HCT116 (cell line): Measurements from ENCODE around the gene PLD1. TPM values are rescaled to one million over a fixed set of nuclear protein-coding genes. Genes with fewer than 3 reads are reported as not detected.
A peak's percentile ranks its signal among the peaks of the same experiment; 100 is the strongest.

Experiments
- ATAC-seq: fragments of 200-7000 bp; cut with Tn5 transposase; 2 replicates; pipeline ENCODE4 v1.9.1; 2020; ENCODE audit warnings: mild to moderate bottlenecking, moderate library complexity
- BruUV-seq: library from RNA; stranded (reverse); fragments of 400-500 nt; replicated peaks from 2 replicates; lab custom pipeline; 2021; lab: Mats Ljungman, UMichigan
- CTCF ChIA-PET: fragments of 300-600 bp; sonication (Branson Sonifier 250); formaldehyde crosslinking; loops from one replicate; lab custom pipeline; 2021; ENCODE audit warnings: antibody characterized with exemption; lab: Charles Lee
- POLR2A ChIA-PET: fragments of 300-600, 350-600 bp; sonication (Branson Sonifier 250); formaldehyde crosslinking; loops from one replicate; lab custom pipeline; 2021; ENCODE audit warnings: antibody characterized with exemption; lab: Charles Lee
- RAD21 ChIA-PET, 2 experiments: fragments of 300-600 bp; sonication (Branson Sonifier 250); formaldehyde crosslinking; loops; one replicate each; lab custom pipeline; 2023; ENCODE audit warnings: low total read pairs in 2 of 2; ENCODE audit not compliant: uncharacterized antibody in 2 of 2, unreplicated experiment in 2 of 2, low non-redundant PET in 1 of 2; lab: Charles Lee
- DNase-seq: peaks from one replicate; pipeline ENCODE4 v3.0.0-alpha.2; 2010; ENCODE audit warnings: low read depth, low spot score
- H2AFZ ChIP-seq: fragments of 200-600 bp; shearing (Covaris generic), sonication (generic); 2 replicates; pipeline ENCODE4 v1.6.1; 2017; ENCODE audit warnings: low read depth, mixed run types, mixed read lengths, antibody characterized with exemption, low read length; ENCODE audit not compliant: poor library complexity, severe bottlenecking
- H3K27ac ChIP-seq: 2 replicates; pipeline ENCODE4 v1.5.1; 2012; ENCODE audit warnings: low read depth, low read length
- H3K27me3 ChIP-seq: fragments of 200-600 bp; sonication (generic); 2 replicates; pipeline ENCODE4 v1.6.1; 2016; ENCODE audit warnings: mixed run types, low read length, mixed read lengths; ENCODE audit not compliant: insufficient read depth
- H3K36me3 ChIP-seq, 2 experiments: fragments of 200-500 bp in 1 of 2; fragments of 200-600 bp in 1 of 2; sonication (Bioruptor generic) in 1 of 2; sonication (generic) in 1 of 2; 2 replicates each; pipeline versions ENCODE4 v1.5.1 to v1.6.1; 2014 to 2016; ENCODE audit warnings: low read length in 2 of 2, inconsistent platforms in 1 of 2, mixed read lengths in 1 of 2, mixed run types in 1 of 2; ENCODE audit not compliant: insufficient read depth in 2 of 2, control insufficient read depth in 1 of 2
- H3K4me1 ChIP-seq, 2 experiments: fragments of 200-600 bp in 1 of 2; sonication (generic) in 1 of 2; 2 replicates each; pipeline versions ENCODE4 v1.5.1 to v1.6.1; 2012 to 2017; ENCODE audit warnings: low read length in 2 of 2, inconsistent platforms in 1 of 2, mild to moderate bottlenecking in 1 of 2, mixed read lengths in 1 of 2, mixed run types in 1 of 2, moderate library complexity in 1 of 2; ENCODE audit not compliant: insufficient read depth in 2 of 2, control insufficient read depth in 1 of 2
- H3K4me2 ChIP-seq: fragments of 200-600 bp; sonication (generic); 2 replicates; pipeline ENCODE4 v1.6.1; 2017; ENCODE audit warnings: mixed run types, low read length, mixed read lengths
- H3K4me3 ChIP-seq, 2 experiments: fragments of 200-600 bp in 1 of 2; sonication (generic) in 1 of 2; replicated peaks in 1 of 2; 2 replicates each; pipeline ENCODE4 v1.5.1; 2011 to 2016; ENCODE audit warnings: low read length in 2 of 2, control low read depth in 1 of 2, low read depth in 1 of 2, mild to moderate bottlenecking in 1 of 2, mixed read lengths in 1 of 2, mixed run types in 1 of 2
- H3K79me2 ChIP-seq: fragments of 200-600 bp; sonication (generic); 2 replicates; pipeline ENCODE4 v1.6.1; 2017; ENCODE audit warnings: mild to moderate bottlenecking, mixed run types, low read length, moderate library complexity, mixed read lengths; ENCODE audit not compliant: insufficient read depth
- H3K9ac ChIP-seq: fragments of 200-600 bp; sonication (generic); 2 replicates; pipeline ENCODE4 v1.6.1; 2016; ENCODE audit warnings: low read length, mixed read lengths
- H3K9me2 ChIP-seq: fragments of 200-600 bp; sonication (generic), shearing (Covaris generic); 2 replicates; pipeline ENCODE4 v1.6.1; 2017; ENCODE audit warnings: mixed run types, mild to moderate bottlenecking, moderate library complexity; ENCODE audit not compliant: insufficient read depth
- H3K9me3 ChIP-seq, 2 experiments: fragments of 200-500 bp in 1 of 2; fragments of 200-600 bp in 1 of 2; sonication (Bioruptor generic) in 1 of 2; sonication (generic) in 1 of 2; 2 replicates each; pipeline ENCODE4 v1.6.1; 2014 to 2017; ENCODE audit warnings: low read length in 2 of 2, mixed read lengths in 2 of 2, inconsistent platforms in 1 of 2, low read depth in 1 of 2, mild to moderate bottlenecking in 1 of 2, mixed run types in 1 of 2, moderate library complexity in 1 of 2; ENCODE audit not compliant: control insufficient read depth in 1 of 2, insufficient read depth in 1 of 2
- H4K20me1 ChIP-seq: fragments of 200-600 bp; sonication (generic), shearing (Covaris generic); 2 replicates; pipeline ENCODE4 v1.6.1; 2017; ENCODE audit warnings: mixed run types, mild to moderate bottlenecking, moderate library complexity; ENCODE audit not compliant: insufficient read depth
- ATF3 ChIP-seq: IDR thresholded peaks from 2 replicates; pipeline ENCODE4 v1.6.1; 2012
- CBX3 ChIP-seq: IDR thresholded peaks from 2 replicates; pipeline ENCODE4 v1.6.1; 2012; ENCODE audit warnings: low read depth
- CEBPB ChIP-seq: IDR thresholded peaks from 2 replicates; pipeline ENCODE4 v1.6.1; 2012; ENCODE audit warnings: low read depth
- EGR1 ChIP-seq: IDR thresholded peaks from 2 replicates; pipeline ENCODE4 v1.6.1; 2012; ENCODE audit warnings: low read depth
- ELF1 ChIP-seq: IDR thresholded peaks from 2 replicates; pipeline ENCODE4 v1.6.1; 2012; ENCODE audit warnings: low read depth, borderline replicate concordance
- EZH2phosphoT487 ChIP-seq: fragments of 200-600 bp; IDR thresholded peaks from 2 replicates; pipeline ENCODE4 v1.6.1; 2018; ENCODE audit warnings: antibody characterized with exemption, borderline replicate concordance
- FOSL1 ChIP-seq: IDR thresholded peaks from 2 replicates; pipeline ENCODE4 v1.6.1; 2012; ENCODE audit warnings: low read depth
- POLR2A ChIP-seq: IDR thresholded peaks from 2 replicates; pipeline ENCODE4 v1.7.0; 2011; ENCODE audit warnings: borderline replicate concordance; ENCODE audit not compliant: insufficient read depth, insufficient read length; ENCODE audit errors: extremely low read depth
- POLR2AphosphoS5 ChIP-seq: IDR thresholded peaks from 2 replicates; pipeline ENCODE4 v1.6.1; 2011; ENCODE audit warnings: mild to moderate bottlenecking, low read depth, low read length, moderate library complexity
- SIN3A ChIP-seq: IDR thresholded peaks from 2 replicates; pipeline ENCODE4 v1.6.1; 2012; ENCODE audit warnings: low read depth
- SRF ChIP-seq: IDR thresholded peaks from 2 replicates; pipeline ENCODE4 v1.6.1; 2012; ENCODE audit warnings: low read depth
- ZFX ChIP-seq: fragments of 450-650 bp; IDR thresholded peaks from 2 replicates; pipeline ENCODE4 v1.6.1; 2017
- ZNF274 ChIP-seq: fragments of 200-500 bp; sonication (Bioruptor generic); IDR thresholded peaks from 2 replicates; pipeline ENCODE4 v1.6.1; 2014; ENCODE audit warnings: mild to moderate bottlenecking, low read depth, low read length, inconsistent platforms
- intact Hi-C: fragments of 100-400 bp; cut with micrococcal nuclease; formaldehyde crosslinking; loops from 2 replicates; pipeline ENCODE4 v1.10.0; 2022
- total RNA-seq: library from RNA; stranded (reverse); gene quantifications from one replicate; pipeline ENCODE4 v1.2.1, GENCODE V29; 2021; ENCODE audit not compliant: unreplicated experiment
- TF ChIP-seq, protein P1 (sequence below): IDR thresholded peaks from 2 replicates; pipeline ENCODE4 v1.6.1; 2012
- TF ChIP-seq, protein P2 (sequence below): IDR thresholded peaks from 2 replicates; pipeline ENCODE4 v1.6.1; 2012; ENCODE audit warnings: low read depth

PLD1 gene
- total RNA-seq, 1 experiment from 2014 or later, result 8.4 TPM

DNA sequence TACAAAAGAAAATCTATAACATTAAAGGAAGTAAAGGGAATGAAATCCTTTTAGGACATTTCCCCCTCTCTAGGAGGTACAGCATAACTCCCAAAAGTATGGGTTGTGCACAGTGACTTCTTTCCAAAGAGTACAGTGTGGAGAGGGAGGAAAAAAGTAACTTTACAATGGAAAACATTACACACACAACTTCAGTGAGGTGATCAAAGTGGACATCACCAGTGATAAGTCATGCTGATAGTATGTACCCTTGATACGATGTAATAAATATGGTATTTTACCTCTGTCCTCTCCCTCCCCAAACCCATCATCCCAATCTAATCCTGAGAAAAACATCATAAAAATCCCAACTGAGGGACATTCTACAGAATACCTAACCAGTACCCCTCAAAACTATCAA, 10.8 kb downstream of the PLD1 start:
- ATAC-seq, result no peak
- RAD21 ChIA-PET, result no interaction called here

DNA sequence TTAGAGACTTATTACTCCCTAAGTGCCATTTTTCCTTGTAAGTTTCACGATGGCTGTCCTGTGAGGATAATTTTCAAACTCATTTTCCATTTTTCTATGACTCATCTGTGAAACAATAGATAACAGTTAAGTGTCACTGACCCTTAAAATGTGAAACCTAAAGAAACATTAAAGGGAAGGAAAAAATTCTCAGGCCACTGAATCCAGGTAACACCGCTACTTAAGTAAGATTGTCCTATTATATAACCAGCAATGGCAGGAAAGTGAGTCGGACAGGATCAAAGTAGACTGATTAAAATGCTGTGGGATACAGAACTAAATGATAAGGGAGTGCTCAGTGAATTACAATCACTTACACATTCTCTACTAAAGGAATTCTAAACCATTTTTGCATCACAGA, 12.4 kb downstream of the PLD1 start:
- RAD21 ChIA-PET, result no interaction called here

More for the DNA sequence above, 10.8 kb downstream of the PLD1 start:
- H3K36me3 ChIP-seq, result no peaks in the 10 kb centered on the region
- ChIA-PET CTCF (no interaction called here), POLR2A (no interaction called here)
- H3K9me2 ChIP-seq, result no peaks in the 10 kb centered on the region; the same call in 1 of the 2 replicates
- no peak overlapping the region for H3K4me3 ChIP-seq
- peaks cover 9 to 30% of the 10 kb centered on the region in 2 experiments; a peak in 3 of 4 replicates for H3K4me1 ChIP-seq
- BruUV-seq, result no TSS peak
- no peaks in the 10 kb centered on the region for H3K79me2 ChIP-seq
- DNase-seq, result no peak
- H4K20me1 ChIP-seq, result no peaks in the 10 kb centered on the region
- intact Hi-C loops, result no loop called here
- TF ChIP-seq SRF (no peak), ELF1 (no peak), CEBPB (no peak)
- no peak overlapping the region for H3K27ac ChIP-seq
- H3K9me3 ChIP-seq, result no peaks in the 10 kb centered on the region
- no peak overlapping the region for H3K9ac ChIP-seq
- no peaks in the 10 kb centered on the region for H3K27me3 ChIP-seq
- H2AFZ ChIP-seq, result no peak overlapping the region
- no peak overlapping the region for H3K4me2 ChIP-seq

More for the DNA sequence above, 12.4 kb downstream of the PLD1 start:
- Histone ChIP-seq H3K9me3 (no peaks in the 10 kb centered on the region), H3K4me3 (no peak overlapping the region), H3K4me1 (peaks cover 9 to 31% of the 10 kb centered on the region in 2 experiments; a peak in 3 of 4 replicates), H3K9me2 (no peaks in the 10 kb centered on the region), H2AFZ (no peak overlapping the region), H3K9ac (no peak overlapping the region), H3K79me2 (no peaks in the 10 kb centered on the region), H3K4me2 (peak overlapping the region; percentile 35; the same call in 1 of the 2 replicates), H3K27ac (no peak overlapping the region), H3K36me3 (no peaks in the 10 kb centered on the region), H4K20me1 (no peaks in the 10 kb centered on the region), H3K27me3 (no peaks in the 10 kb centered on the region)
- POLR2A ChIA-PET, result no interaction called here
- ATAC-seq, result no peak
- TF ChIP-seq POLR2A, result no peak
- no peak for TF ChIP-seq POLR2AphosphoS5
- TF ChIP-seq EGR1, result no peak
- TF ChIP-seq ATF3, result no peak
- TF ChIP-seq, protein P1, sequence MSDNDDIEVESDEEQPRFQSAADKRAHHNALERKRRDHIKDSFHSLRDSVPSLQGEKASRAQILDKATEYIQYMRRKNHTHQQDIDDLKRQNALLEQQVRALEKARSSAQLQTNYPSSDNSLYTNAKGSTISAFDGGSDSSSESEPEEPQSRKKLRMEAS, result no peak
- TF ChIP-seq SIN3A, result no peak
- TF ChIP-seq ZFX, result no peak
- TF ChIP-seq, protein P2, sequence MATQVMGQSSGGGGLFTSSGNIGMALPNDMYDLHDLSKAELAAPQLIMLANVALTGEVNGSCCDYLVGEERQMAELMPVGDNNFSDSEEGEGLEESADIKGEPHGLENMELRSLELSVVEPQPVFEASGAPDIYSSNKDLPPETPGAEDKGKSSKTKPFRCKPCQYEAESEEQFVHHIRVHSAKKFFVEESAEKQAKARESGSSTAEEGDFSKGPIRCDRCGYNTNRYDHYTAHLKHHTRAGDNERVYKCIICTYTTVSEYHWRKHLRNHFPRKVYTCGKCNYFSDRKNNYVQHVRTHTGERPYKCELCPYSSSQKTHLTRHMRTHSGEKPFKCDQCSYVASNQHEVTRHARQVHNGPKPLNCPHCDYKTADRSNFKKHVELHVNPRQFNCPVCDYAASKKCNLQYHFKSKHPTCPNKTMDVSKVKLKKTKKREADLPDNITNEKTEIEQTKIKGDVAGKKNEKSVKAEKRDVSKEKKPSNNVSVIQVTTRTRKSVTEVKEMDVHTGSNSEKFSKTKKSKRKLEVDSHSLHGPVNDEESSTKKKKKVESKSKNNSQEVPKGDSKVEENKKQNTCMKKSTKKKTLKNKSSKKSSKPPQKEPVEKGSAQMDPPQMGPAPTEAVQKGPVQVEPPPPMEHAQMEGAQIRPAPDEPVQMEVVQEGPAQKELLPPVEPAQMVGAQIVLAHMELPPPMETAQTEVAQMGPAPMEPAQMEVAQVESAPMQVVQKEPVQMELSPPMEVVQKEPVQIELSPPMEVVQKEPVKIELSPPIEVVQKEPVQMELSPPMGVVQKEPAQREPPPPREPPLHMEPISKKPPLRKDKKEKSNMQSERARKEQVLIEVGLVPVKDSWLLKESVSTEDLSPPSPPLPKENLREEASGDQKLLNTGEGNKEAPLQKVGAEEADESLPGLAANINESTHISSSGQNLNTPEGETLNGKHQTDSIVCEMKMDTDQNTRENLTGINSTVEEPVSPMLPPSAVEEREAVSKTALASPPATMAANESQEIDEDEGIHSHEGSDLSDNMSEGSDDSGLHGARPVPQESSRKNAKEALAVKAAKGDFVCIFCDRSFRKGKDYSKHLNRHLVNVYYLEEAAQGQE, result no peak
- no peak for TF ChIP-seq EZH2phosphoT487
- no peak for TF ChIP-seq ZNF274
- TF ChIP-seq ELF1, result no peak
- no peak for TF ChIP-seq FOSL1
- TF ChIP-seq CBX3, result no peak
- no peak for TF ChIP-seq SRF
- CTCF ChIA-PET, result no interaction called here
- no peak for DNase-seq
- BruUV-seq, result no TSS peak
- intact Hi-C loops, result no loop called here
